ENCODE results near the gene ANXA4. TPM values are rescaled to one million over a fixed set of nuclear protein-coding genes. Genes with fewer than 3 reads are reported as not detected.

ANXA4 gene
- total and polyA plus RNA-seq, 2 of the 13 experiments (the other 11 are each of a cell fraction or from before 2014, with no cell fraction given): 155 to 168 TPM

DNA sequence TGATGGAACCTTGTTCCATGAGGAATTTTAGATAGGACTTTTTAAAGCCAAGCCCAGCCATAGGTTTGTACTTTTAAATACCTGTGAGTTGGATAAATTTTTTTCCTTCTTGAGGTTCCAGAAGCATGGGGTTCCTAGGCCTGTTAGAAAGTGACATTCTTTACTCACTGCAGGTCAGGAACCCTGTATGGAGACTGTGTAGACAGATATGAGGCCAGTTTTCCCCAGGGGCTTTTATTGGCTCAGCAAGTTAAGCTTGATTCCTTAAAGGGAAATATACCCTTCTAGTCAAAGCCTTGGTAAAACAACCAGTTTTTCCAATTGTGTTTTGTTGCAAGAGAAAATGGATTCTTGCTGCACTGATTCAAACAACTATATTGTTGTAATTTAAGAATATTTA lies 49.1 kb downstream of the ANXA4 start:
- Histone ChIP-seq H3K79me2 (ENCODE audit: insufficient read depth, low read length) (no peaks in the 10 kb centered on the region), H3K27me3 (ENCODE audit: control insufficient read depth in 1 of 2, insufficient read depth in 2 of 2, low read length in 2 of 2) (no peaks in the 10 kb centered on the region), H3K4me1 (ENCODE audit: insufficient read depth, low read length) (peaks cover 30% of the 10 kb centered on the region), H3K4me3 (replicated peaks in 1 of 3; ENCODE audit: insufficient read depth in 1 of 3, low read depth in 2 of 3, low read length in 3 of 3) (no peak overlapping the region), H3K4me2 (ENCODE audit: low read depth, low read length) (no peak overlapping the region), H3K9ac (ENCODE audit: insufficient read depth, low read depth, low read length) (no peak overlapping the region), H4K20me1 (ENCODE audit: insufficient read depth, low read length) (no peaks in the 10 kb centered on the region; the same call in 1 of the 2 replicates), H3K9me3 (ENCODE audit: low read length) (no peaks in the 10 kb centered on the region), H2AFZ (ENCODE audit: low read length) (no peak overlapping the region), H3K36me3 (replicated peaks in 1 of 2; ENCODE audit: control insufficient read depth in 1 of 2, insufficient read depth in 2 of 2, low read length in 2 of 2) (peaks cover 14 to 59% of the 10 kb centered on the region in 2 experiments), H3K27ac (ENCODE audit: extremely low read length, insufficient read depth, low read length) (no peak overlapping the region)
- in situ Hi-C loops (cut with HindIII; ENCODE audit: extremely low pct_ligation_motif_present, low pct_unique_long_range_greater_than_20kb): no loop called here
- intact Hi-C loops (cut with micrococcal nuclease; ENCODE audit: unreplicated experiment): no loop called here
- no peak for FAIRE-seq
- TF ChIP-seq ZBTB7A (CRISPR knock-in tag; IDR thresholded peaks at IDR 0.05) (no peak), TEAD2 (CRISPR knock-in tag; IDR thresholded peaks at IDR 0.05) (no peak), ZNF33A (CRISPR knock-in tag; IDR thresholded peaks at IDR 0.05; ENCODE audit: borderline replicate concordance) (no peak), ZNF7 (CRISPR knock-in tag; IDR thresholded peaks at IDR 0.05) (no peak), CBX1 (IDR thresholded peaks at IDR 0.05; ENCODE audit: low read depth) (no peak), ZNF776 (CRISPR knock-in tag; IDR thresholded peaks at IDR 0.05) (no peak), ZNF83 (CRISPR knock-in tag; IDR thresholded peaks at IDR 0.05; ENCODE audit: borderline replicate concordance) (no peak), MAFK (conservative IDR thresholded peaks at IDR 0.05 in 1 of 2, IDR thresholded peaks at IDR 0.05 in 1 of 2; ENCODE audit: low read length in 2 of 2) (no peak), ZNF619 (CRISPR knock-in tag; IDR thresholded peaks at IDR 0.05) (no peak), ZFP36L1 (CRISPR knock-in tag; IDR thresholded peaks at IDR 0.05) (no peak), ZNF607 (CRISPR knock-in tag; IDR thresholded peaks at IDR 0.05; ENCODE audit: borderline replicate concordance) (no peak), ZNF205 (CRISPR knock-in tag; IDR thresholded peaks at IDR 0.05) (no peak)
- TF ChIP-seq, protein P1, sequence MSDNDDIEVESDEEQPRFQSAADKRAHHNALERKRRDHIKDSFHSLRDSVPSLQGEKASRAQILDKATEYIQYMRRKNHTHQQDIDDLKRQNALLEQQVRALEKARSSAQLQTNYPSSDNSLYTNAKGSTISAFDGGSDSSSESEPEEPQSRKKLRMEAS (IDR thresholded peaks at IDR 0.05): no peak
- TF ChIP-seq, protein P2, sequence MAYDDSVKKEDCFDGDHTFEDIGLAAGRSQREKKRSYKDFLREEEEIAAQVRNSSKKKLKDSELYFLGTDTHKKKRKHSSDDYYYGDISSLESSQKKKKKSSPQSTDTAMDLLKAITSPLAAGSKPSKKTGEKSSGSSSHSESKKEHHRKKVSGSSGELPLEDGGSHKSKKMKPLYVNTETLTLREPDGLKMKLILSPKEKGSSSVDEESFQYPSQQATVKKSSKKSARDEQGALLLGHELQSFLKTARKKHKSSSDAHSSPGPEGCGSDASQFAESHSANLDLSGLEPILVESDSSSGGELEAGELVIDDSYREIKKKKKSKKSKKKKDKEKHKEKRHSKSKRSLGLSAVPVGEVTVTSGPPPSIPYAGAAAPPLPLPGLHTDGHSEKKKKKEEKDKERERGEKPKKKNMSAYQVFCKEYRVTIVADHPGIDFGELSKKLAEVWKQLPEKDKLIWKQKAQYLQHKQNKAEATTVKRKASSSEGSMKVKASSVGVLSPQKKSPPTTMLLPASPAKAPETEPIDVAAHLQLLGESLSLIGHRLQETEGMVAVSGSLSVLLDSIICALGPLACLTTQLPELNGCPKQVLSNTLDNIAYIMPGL (CRISPR knock-in tag; IDR thresholded peaks at IDR 0.05; ENCODE audit: borderline replicate concordance in 1 of 2, low read depth in 1 of 2): no peak
- ATAC-seq: no peak
- no TSS peak for BruUV-seq (replicated peaks)
- no peak for DNase-seq (ENCODE audit: low spot score)
- POLR2A ChIA-PET: interaction anchor here (0.8 kb wide), 1 partner anchor 9 kb away, joined by 3 read pairs; no protein-coding TSS in a partner anchor
- CTCF ChIA-PET (ENCODE audit: low intra/inter-chr PET ratio, low total read pairs): no interaction called here

Measured in HepG2 (cell line).